NT2/D1 (cell line): ENCODE measurements around the gene HYOU1.

Source experiments
- YY1 ChIP-seq: IDR thresholded peaks from 2 replicates; pipeline ENCODE4 v1.6.1; 2011; ENCODE audit not compliant: insufficient read length, insufficient read depth
- ZNF274 ChIP-seq: IDR thresholded peaks from 2 replicates; pipeline ENCODE4 v1.6.1; 2011; ENCODE audit warnings: mild to moderate bottlenecking, low read depth, low read length

DNA sequence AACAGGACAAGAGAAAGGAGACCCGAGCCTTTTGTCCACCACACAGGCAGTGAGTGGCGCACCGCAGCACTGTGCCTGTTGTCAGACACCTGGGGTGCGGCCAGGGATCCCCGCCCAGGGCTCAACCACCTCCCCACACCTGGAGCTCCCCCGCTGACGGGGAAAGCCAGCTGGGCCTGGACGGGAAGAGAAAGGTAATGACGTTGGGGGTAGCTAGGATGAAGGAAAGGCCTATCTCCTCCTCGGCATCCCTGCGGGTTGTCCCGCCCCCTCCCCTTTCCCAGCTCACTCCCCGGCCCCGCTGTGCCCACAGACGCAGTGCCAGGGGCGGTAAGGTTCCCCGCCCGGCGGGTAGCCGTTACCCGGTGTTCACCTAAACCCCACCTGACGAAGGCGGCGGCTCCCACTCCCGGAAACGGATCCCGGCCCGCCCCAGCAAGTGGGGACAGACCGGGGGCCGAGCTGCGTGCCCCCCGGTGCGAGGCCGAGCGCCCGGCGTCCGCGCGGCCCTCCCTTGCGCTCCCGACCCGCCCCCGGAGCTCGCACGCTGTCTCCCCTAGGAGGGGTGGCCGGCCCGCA lies 495 bp downstream of the HYOU1 start:
- TF ChIP-seq ZNF274: no peak
- no peak for TF ChIP-seq YY1
